Activated naive CD4-positive, alpha-beta T cell treated with anti-CD3 and anti-CD28 coated beads, Interleukin-2, amount 10 ng/mL, durations not matched to agents 7 days and 5 days (primary cell): ENCODE data around the gene DST.

Source experiments
- CTCF ChIA-PET: fragments of 350-600 bp; sonication (Branson Sonifier 250); formaldehyde crosslinking; loops from one replicate; lab custom pipeline; 2021; ENCODE audit warnings: antibody characterized with exemption; lab: Charles Lee
- DNase-seq: peaks from one replicate; pipeline ENCODE4 v3.0.0-alpha.2; 2020
- H3K27ac Mint-ChIP-seq: one replicate; pipeline ENCODE4 v1.8.0; 2021; ENCODE audit warnings: mild to moderate bottlenecking, moderate library complexity, mixed read lengths
- H3K27me3 Mint-ChIP-seq: one replicate; pipeline ENCODE4 v1.8.0; 2021; ENCODE audit warnings: mild to moderate bottlenecking, mixed read lengths
- H3K36me3 Mint-ChIP-seq: one replicate; pipeline ENCODE4 v1.8.0; 2021; ENCODE audit warnings: mixed read lengths
- H3K4me1 Mint-ChIP-seq: one replicate; pipeline ENCODE4 v1.8.0; 2021; ENCODE audit warnings: mixed read lengths
- H3K4me3 Mint-ChIP-seq: one replicate; pipeline ENCODE4 v1.8.0; 2021; ENCODE audit warnings: mild to moderate bottlenecking, moderate library complexity, mixed read lengths
- H3K9me3 Mint-ChIP-seq: one replicate; pipeline ENCODE4 v1.8.0; 2021; ENCODE audit warnings: mixed read lengths

DST gene

GRCh38 chr6:56525974-56526789 lies 116.5 kb downstream of the DST start:
- no peaks in the 10 kb centered on the region for H3K9me3 Mint-ChIP-seq
- no peak overlapping the region for H3K4me3 Mint-ChIP-seq
- CTCF ChIA-PET: interaction anchor here (0.7 kb wide), 1 partner anchor 9 kb away, joined by 3 read pairs; no protein-coding TSS in a partner anchor
- H3K4me1 Mint-ChIP-seq: no peaks in the 10 kb centered on the region
- DNase-seq: no peak
- H3K27ac Mint-ChIP-seq: no peak overlapping the region
- no peaks in the 10 kb centered on the region for H3K27me3 Mint-ChIP-seq
- H3K36me3 Mint-ChIP-seq: no peaks in the 10 kb centered on the region

- Mint-ChIP-seq H3K4me1 (no peaks in the 10 kb centered on the region), H3K27me3 (no peaks in the 10 kb centered on the region), H3K36me3 (no peaks in the 10 kb centered on the region), H3K27ac (no peak overlapping the region), H3K4me3 (no peak overlapping the region), H3K9me3 (no peaks in the 10 kb centered on the region)
- DNase-seq: no peak
- CTCF ChIA-PET: no interaction called here
Observed at GRCh38 chr6:56524891-56525703, 117.6 kb downstream of the DST start.

- no peak for DNase-seq
- H3K27me3 Mint-ChIP-seq: no peaks in the 10 kb centered on the region
- H3K27ac Mint-ChIP-seq: no peak overlapping the region
- CTCF ChIA-PET: no interaction called here
- H3K36me3 Mint-ChIP-seq: no peaks in the 10 kb centered on the region
- no peaks in the 10 kb centered on the region for H3K4me1 Mint-ChIP-seq
- H3K4me3 Mint-ChIP-seq: no peak overlapping the region
- no peaks in the 10 kb centered on the region for H3K9me3 Mint-ChIP-seq
Observed at GRCh38 chr6:56522495-56523270, 120.0 kb downstream of the DST start.

DNA sequence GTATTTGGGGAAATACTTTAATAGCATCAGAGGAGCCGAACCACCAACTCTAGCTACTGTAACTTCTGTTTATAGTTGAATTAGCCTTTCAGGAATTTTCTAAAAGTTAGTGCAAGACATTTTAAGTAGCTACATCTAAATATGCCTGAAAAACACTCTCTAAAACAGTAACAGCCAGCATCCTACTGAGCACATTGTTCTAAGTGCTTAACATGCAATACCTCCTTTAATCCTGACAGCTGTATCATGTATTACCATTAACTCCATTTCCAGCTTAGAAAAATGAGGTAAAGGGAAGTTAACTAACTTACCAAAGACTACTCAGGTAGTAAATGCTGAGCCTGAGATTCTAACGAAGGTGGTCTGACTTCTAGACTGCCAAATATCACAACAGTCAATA lies 120.7 kb downstream of the DST start:
- Mint-ChIP-seq H3K36me3 (no peaks in the 10 kb centered on the region), H3K27me3 (no peaks in the 10 kb centered on the region), H3K9me3 (no peaks in the 10 kb centered on the region), H3K4me3 (no peak overlapping the region), H3K4me1 (no peaks in the 10 kb centered on the region), H3K27ac (no peak overlapping the region)
- CTCF ChIA-PET: no interaction called here
- DNase-seq: no peak

- CTCF ChIA-PET: no interaction called here
- Mint-ChIP-seq H3K27ac (no peak overlapping the region), H3K27me3 (no peaks in the 10 kb centered on the region), H3K9me3 (no peaks in the 10 kb centered on the region), H3K4me3 (no peak overlapping the region), H3K4me1 (no peaks in the 10 kb centered on the region), H3K36me3 (no peaks in the 10 kb centered on the region)
- DNase-seq: no peak
Observed at GRCh38 chr6:56521454-56521853, 121.2 kb downstream of the DST start.

- no peak overlapping the region for H3K4me3 Mint-ChIP-seq
- H3K36me3 Mint-ChIP-seq: no peaks in the 10 kb centered on the region
- no peak for DNase-seq
- no peaks in the 10 kb centered on the region for H3K9me3 Mint-ChIP-seq
- H3K27me3 Mint-ChIP-seq: no peaks in the 10 kb centered on the region
- CTCF ChIA-PET: no interaction called here
- H3K4me1 Mint-ChIP-seq: no peaks in the 10 kb centered on the region
- no peak overlapping the region for H3K27ac Mint-ChIP-seq
Observed at GRCh38 chr6:56520218-56520617, 122.5 kb downstream of the DST start.

DNA sequence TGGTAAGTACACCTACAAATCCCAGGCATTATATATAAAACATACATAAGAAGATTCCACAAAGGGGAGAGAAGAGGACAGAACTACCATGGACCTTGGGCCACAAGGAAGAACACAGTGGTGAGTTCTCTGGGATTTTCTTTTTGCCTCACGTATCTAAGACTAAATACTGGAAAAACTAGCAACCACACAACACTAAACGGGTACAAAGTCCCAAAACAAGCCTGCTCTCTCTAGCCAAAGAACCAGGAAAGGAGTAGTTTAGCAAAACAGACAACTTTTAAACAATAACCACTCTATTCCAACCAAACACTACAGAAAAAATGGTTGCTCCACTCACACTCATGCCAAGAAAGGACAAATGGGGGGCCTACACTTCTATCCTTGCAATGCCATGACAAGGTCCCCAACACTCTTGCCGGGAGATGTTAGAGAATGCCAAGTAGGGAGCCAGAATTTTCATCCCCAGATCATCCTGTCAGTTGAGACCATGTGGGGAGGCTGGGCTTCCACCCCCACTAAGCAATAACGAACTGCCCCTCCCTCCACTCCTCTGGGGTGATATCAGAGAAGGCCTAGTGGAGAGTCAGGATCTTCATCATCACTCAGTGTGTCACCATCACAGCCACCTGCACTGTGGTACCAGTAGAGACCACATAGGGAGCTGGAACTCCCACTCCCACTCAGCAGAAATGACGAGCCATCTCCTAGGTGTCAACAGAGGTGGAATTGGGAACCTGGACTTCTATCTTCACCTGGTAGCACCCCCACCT lies 123.5 kb downstream of the DST start:
- Mint-ChIP-seq H3K36me3 (no peaks in the 10 kb centered on the region), H3K4me3 (no peak overlapping the region), H3K4me1 (no peaks in the 10 kb centered on the region), H3K27ac (no peak overlapping the region), H3K27me3 (no peaks in the 10 kb centered on the region), H3K9me3 (no peaks in the 10 kb centered on the region)
- CTCF ChIA-PET: no interaction called here
- no peak for DNase-seq

GRCh38 chr6:56517155-56517745 lies 125.4 kb downstream of the DST start:
- no peak overlapping the region for H3K4me3 Mint-ChIP-seq
- CTCF ChIA-PET: interaction anchor here (0.9 to 1.4 kb wide), 2 partner anchors 9 to 11 kb away, joined by 3 read pairs; no protein-coding TSS in a partner anchor
- H3K4me1 Mint-ChIP-seq: no peaks in the 10 kb centered on the region
- no peaks in the 10 kb centered on the region for H3K9me3 Mint-ChIP-seq
- H3K27me3 Mint-ChIP-seq: no peaks in the 10 kb centered on the region
- no peak for DNase-seq
- no peak overlapping the region for H3K27ac Mint-ChIP-seq
- no peaks in the 10 kb centered on the region for H3K36me3 Mint-ChIP-seq

DNA sequence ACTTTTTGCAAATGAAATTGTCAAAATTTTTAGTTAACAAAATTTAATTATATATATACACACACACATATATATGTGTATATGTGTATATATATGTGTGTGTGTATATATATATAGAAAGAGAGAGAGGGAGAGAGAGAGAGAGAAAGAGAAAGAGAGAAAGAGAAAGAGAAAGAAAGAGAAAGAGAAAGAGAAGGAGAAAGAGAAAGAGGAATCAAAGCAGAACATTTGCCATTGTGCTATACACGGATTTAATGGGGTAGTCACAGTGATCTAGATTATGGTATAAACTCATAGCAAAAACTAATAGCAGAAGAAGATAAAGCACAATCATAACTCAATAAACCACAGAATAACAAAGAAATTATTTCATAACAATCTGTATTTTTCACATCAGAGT lies 126.7 kb downstream of the DST start:
- H3K4me1 Mint-ChIP-seq: no peaks in the 10 kb centered on the region
- H3K27me3 Mint-ChIP-seq: no peaks in the 10 kb centered on the region
- DNase-seq: no peak
- H3K36me3 Mint-ChIP-seq: no peaks in the 10 kb centered on the region
- no peak overlapping the region for H3K4me3 Mint-ChIP-seq
- no peaks in the 10 kb centered on the region for H3K9me3 Mint-ChIP-seq
- CTCF ChIA-PET: no interaction called here
- no peak overlapping the region for H3K27ac Mint-ChIP-seq

DNA sequence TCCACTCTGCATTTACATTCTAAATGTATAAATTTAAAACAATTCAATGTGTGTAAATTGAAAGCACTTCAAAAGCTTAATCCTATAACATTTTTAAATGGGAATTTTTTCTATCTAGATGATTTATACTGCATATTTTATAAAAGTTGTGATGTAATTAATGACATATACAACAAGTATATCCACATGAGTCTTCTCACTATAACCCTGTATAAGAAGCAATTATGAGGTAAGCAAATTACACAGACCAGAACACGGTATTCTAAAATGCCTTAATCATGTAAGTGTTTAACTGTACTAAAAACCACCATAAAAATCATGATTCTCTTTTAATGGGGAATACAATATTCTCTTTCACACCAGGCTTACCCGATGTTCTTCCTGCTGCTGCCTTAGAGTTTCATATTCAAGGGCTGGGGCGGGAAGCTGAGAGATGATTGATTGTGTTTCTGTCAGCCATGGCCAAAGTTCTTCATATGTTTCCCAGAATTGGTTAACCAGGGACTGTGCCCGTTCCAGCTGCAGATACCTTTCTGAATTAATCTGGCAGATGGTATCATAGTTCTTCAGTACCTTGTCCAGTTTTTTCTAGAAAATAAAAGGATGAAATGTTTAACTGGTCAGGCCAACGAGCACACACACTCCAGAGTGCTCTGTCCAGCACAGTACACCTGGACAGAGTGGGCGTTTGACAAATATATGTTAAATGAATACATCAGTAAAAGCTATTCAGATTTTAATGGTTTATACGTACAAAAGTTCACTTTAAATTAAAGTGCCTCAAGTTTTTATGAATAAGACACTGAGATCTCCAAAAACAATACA lies 127.4 kb downstream of the DST start:
- no peaks in the 10 kb centered on the region for H3K36me3 Mint-ChIP-seq
- H3K4me3 Mint-ChIP-seq: no peak overlapping the region
- CTCF ChIA-PET: no interaction called here
- H3K27ac Mint-ChIP-seq: no peak overlapping the region
- H3K9me3 Mint-ChIP-seq: no peaks in the 10 kb centered on the region
- no peaks in the 10 kb centered on the region for H3K4me1 Mint-ChIP-seq
- no peak for DNase-seq
- H3K27me3 Mint-ChIP-seq: no peaks in the 10 kb centered on the region

DNA sequence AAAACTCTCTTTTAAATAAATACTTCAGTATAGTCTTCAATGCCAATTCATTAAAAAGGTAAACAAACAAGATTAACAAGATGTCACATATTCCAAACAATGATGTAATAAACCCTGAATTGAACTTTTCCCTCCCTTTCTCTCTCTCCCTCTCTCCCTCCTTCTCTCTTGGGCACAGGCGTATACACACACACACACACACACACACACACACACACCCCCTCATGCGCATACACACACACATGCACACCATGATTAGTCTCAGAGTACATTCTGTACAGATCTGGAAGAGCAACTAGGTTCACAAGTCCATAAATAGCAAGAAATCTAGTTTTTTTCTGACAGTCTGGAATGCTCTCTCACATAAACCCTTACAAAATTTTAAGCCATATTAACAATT lies 128.3 kb downstream of the DST start:
- no peak overlapping the region for H3K4me3 Mint-ChIP-seq
- H3K27me3 Mint-ChIP-seq: no peaks in the 10 kb centered on the region
- DNase-seq: no peak
- H3K9me3 Mint-ChIP-seq: no peaks in the 10 kb centered on the region
- H3K4me1 Mint-ChIP-seq: no peaks in the 10 kb centered on the region
- no peaks in the 10 kb centered on the region for H3K36me3 Mint-ChIP-seq
- CTCF ChIA-PET: no interaction called here
- no peak overlapping the region for H3K27ac Mint-ChIP-seq

GRCh38 chr6:56513631-56514030 lies 129.1 kb downstream of the DST start:
- H3K9me3 Mint-ChIP-seq: no peaks in the 10 kb centered on the region
- H3K27me3 Mint-ChIP-seq: no peaks in the 10 kb centered on the region
- no peaks in the 10 kb centered on the region for H3K4me1 Mint-ChIP-seq
- no peak overlapping the region for H3K4me3 Mint-ChIP-seq
- CTCF ChIA-PET: no interaction called here
- no peaks in the 10 kb centered on the region for H3K36me3 Mint-ChIP-seq
- DNase-seq: no peak
- no peak overlapping the region for H3K27ac Mint-ChIP-seq

GRCh38 chr6:56511591-56511990 lies 131.1 kb downstream of the DST start:
- no peaks in the 10 kb centered on the region for H3K36me3 Mint-ChIP-seq
- CTCF ChIA-PET: no interaction called here
- H3K4me3 Mint-ChIP-seq: no peak overlapping the region
- H3K27ac Mint-ChIP-seq: no peak overlapping the region
- H3K4me1 Mint-ChIP-seq: no peaks in the 10 kb centered on the region
- H3K9me3 Mint-ChIP-seq: no peaks in the 10 kb centered on the region
- DNase-seq: no peak
- no peaks in the 10 kb centered on the region for H3K27me3 Mint-ChIP-seq
